OCI-LY7 (cell line): ENCODE results near the gene CTRB1. TPM values are rescaled to one million over a fixed set of nuclear protein-coding genes. Genes with fewer than 3 reads are reported as not detected.

Experiments
- BruUV-seq: library from RNA; stranded (reverse); fragments of 400-500 nt; replicated peaks from 2 replicates; lab custom pipeline; 2021; lab: Mats Ljungman, UMichigan
- CTCF ChIA-PET: fragments of 300-600 bp; sonication (Branson Sonifier 250); formaldehyde crosslinking; loops from one replicate; lab custom pipeline; 2022; ENCODE audit warnings: antibody characterized with exemption; ENCODE audit not compliant: unreplicated experiment; lab: Charles Lee
- POLR2A ChIA-PET: fragments of 300-600 bp; sonication (Branson Sonifier 250); formaldehyde crosslinking; loops from one replicate; lab custom pipeline; 2022; ENCODE audit warnings: antibody characterized with exemption; lab: Charles Lee
- DNase-seq: peaks from one replicate; pipeline ENCODE4 v3.0.0-alpha.2; 2015; ENCODE audit warnings: low spot score
- H2AFZ ChIP-seq: fragments of 200-600 bp; sonication (generic), shearing (Covaris generic); 2 replicates; pipeline ENCODE4 v1.6.1; 2014; ENCODE audit warnings: mild to moderate bottlenecking, antibody characterized with exemption, low read length, moderate library complexity
- H3K27ac ChIP-seq: fragments of 200-600 bp; sonication (generic); 2 replicates; pipeline ENCODE4 v1.5.1; 2014; ENCODE audit warnings: mixed run types, low read depth, mild to moderate bottlenecking, moderate library complexity, low read length, inconsistent platforms; ENCODE audit not compliant: poor library complexity, severe bottlenecking
- H3K36me3 ChIP-seq: fragments of 200-600 bp; sonication (generic); 2 replicates; pipeline ENCODE4 v1.6.1; 2014; ENCODE audit warnings: mild to moderate bottlenecking, antibody characterized with exemption, low read length, moderate library complexity, mixed read lengths; ENCODE audit not compliant: insufficient read depth
- H3K4me1 ChIP-seq: fragments of 200-600 bp; sonication (generic); 2 replicates; pipeline ENCODE4 v1.5.1; 2014; ENCODE audit warnings: mild to moderate bottlenecking, low read length; ENCODE audit not compliant: insufficient read depth, poor library complexity, severe bottlenecking
- H3K4me2 ChIP-seq: fragments of 200-600 bp; sonication (generic); 2 replicates; pipeline ENCODE4 v1.6.1; 2014; ENCODE audit warnings: mild to moderate bottlenecking, low read length
- H3K4me3 ChIP-seq: fragments of 200-600 bp; sonication (generic); 2 replicates; pipeline ENCODE4 v1.5.1; 2014; ENCODE audit warnings: mild to moderate bottlenecking, low read depth, low read length; ENCODE audit not compliant: poor library complexity, severe bottlenecking
- H3K79me2 ChIP-seq: fragments of 200-600 bp; sonication (generic); 2 replicates; pipeline ENCODE4 v1.6.1; 2016; ENCODE audit warnings: low read depth, mild to moderate bottlenecking, low read length, moderate library complexity, mixed read lengths; ENCODE audit not compliant: insufficient read depth
- H3K9me2 ChIP-seq: fragments of 200-600 bp; sonication (generic); 2 replicates; pipeline ENCODE4 v1.6.1; 2016; ENCODE audit warnings: mild to moderate bottlenecking, low read length, mixed read lengths; ENCODE audit not compliant: insufficient read depth
- H3K9me3 ChIP-seq: fragments of 200-600 bp; sonication (generic); 2 replicates; pipeline ENCODE4 v1.6.1; 2014; ENCODE audit warnings: mild to moderate bottlenecking, mixed run types, low read length, mixed read lengths
- H4K20me1 ChIP-seq: fragments of 200-600 bp; sonication (generic); 2 replicates; pipeline ENCODE4 v1.6.1; 2014; ENCODE audit warnings: mild to moderate bottlenecking, antibody characterized with exemption, low read length, moderate library complexity, mixed read lengths; ENCODE audit not compliant: insufficient read depth
- EZH2phosphoT487 ChIP-seq: fragments of 200-600 bp; sonication (generic); IDR thresholded peaks from 2 replicates; pipeline ENCODE4 v1.6.1; 2018; ENCODE audit warnings: low read depth, borderline replicate concordance, mild to moderate bottlenecking, mixed run types, antibody characterized with exemption, low read length, moderate library complexity, mixed read lengths
- intact Hi-C: fragments of 100-400 bp; cut with micrococcal nuclease; formaldehyde crosslinking; loops from one replicate; pipeline ENCODE4 v1.10.0; 2022; ENCODE audit not compliant: unreplicated experiment
- total RNA-seq, 2 experiments: library from RNA; depleted of rRNA in 1 of 2; stranded (reverse); fragments of >200 nt in 1 of 2; shearing (Covaris generic) in 1 of 2; gene quantifications; 2 replicates each; pipeline ENCODE4 v1.2.3, GENCODE V29; 2014 to 2022
- TF ChIP-seq, protein P1 (sequence below): fragments of 200-600 bp; sonication (generic); conservative IDR thresholded peaks from 2 replicates; pipeline ENCODE4 v1.5.1; 2014; ENCODE audit warnings: mild to moderate bottlenecking, antibody characterized with exemption, low read length, moderate library complexity, mixed read lengths

Gene CTRB1
- total RNA-seq, 2 experiments from 2014 or later: not detected

DNA sequence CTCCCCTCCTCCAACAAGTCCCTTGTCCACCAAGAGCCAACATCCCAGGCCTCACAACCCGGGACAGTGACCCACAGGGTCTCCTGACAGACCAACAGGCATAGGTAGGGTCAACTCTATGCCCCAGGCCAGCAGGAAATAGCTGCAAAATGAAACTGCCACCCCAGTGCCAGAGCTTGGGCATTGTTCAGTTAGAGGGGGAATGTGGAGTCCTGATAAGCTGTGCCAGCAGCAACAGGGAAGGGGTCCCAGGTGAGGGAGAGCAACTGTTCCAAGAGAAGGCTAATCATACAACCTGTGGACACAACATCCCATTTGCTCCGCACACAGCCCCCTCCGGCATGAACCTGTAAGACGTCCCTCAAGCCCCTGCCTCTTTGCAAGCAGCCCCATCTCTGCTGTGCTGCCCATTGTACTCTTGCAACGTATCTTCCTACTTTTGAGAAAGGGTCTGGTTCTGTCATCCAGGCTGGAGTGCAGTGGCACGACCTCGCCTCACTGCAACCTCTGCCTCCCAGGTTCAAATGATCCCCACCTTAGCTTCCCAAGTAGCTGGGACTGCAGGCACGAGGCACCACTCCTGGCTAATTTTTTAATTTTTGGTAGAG, 29.0 kb upstream of the CTRB1 start:
- Histone ChIP-seq H4K20me1 (no peaks in the 10 kb centered on the region), H3K4me3 (no peak overlapping the region), H3K36me3 (no peaks in the 10 kb centered on the region), H3K4me1 (no peaks in the 10 kb centered on the region), H2AFZ (no peak overlapping the region), H3K27ac (no peak overlapping the region), H3K79me2 (no peaks in the 10 kb centered on the region), H3K9me2 (no peaks in the 10 kb centered on the region), H3K9me3 (no peaks in the 10 kb centered on the region), H3K4me2 (no peak overlapping the region)
- BruUV-seq: no TSS peak
- no peak for DNase-seq
- TF ChIP-seq, protein P1, sequence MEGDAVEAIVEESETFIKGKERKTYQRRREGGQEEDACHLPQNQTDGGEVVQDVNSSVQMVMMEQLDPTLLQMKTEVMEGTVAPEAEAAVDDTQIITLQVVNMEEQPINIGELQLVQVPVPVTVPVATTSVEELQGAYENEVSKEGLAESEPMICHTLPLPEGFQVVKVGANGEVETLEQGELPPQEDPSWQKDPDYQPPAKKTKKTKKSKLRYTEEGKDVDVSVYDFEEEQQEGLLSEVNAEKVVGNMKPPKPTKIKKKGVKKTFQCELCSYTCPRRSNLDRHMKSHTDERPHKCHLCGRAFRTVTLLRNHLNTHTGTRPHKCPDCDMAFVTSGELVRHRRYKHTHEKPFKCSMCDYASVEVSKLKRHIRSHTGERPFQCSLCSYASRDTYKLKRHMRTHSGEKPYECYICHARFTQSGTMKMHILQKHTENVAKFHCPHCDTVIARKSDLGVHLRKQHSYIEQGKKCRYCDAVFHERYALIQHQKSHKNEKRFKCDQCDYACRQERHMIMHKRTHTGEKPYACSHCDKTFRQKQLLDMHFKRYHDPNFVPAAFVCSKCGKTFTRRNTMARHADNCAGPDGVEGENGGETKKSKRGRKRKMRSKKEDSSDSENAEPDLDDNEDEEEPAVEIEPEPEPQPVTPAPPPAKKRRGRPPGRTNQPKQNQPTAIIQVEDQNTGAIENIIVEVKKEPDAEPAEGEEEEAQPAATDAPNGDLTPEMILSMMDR: no peak
- TF ChIP-seq EZH2phosphoT487: no peak
- intact Hi-C loops: no loop called here
- POLR2A ChIA-PET: no interaction called here
- CTCF ChIA-PET: no interaction called here

GRCh38 chr16:75192606-75193264, 26.1 kb upstream of the CTRB1 start:
- BruUV-seq: no TSS peak
- ChIA-PET POLR2A (no interaction called here), CTCF (no interaction called here)
- no peak for TF ChIP-seq EZH2phosphoT487
- TF ChIP-seq, protein P1: no peak
- intact Hi-C loops: no loop called here
- no peak overlapping the region for H3K27ac ChIP-seq
- no peaks in the 10 kb centered on the region for H3K9me3 ChIP-seq
- no peaks in the 10 kb centered on the region for H3K36me3 ChIP-seq
- no peaks in the 10 kb centered on the region for H4K20me1 ChIP-seq
- H3K4me3 ChIP-seq: no peak overlapping the region
- H3K4me2 ChIP-seq: no peak overlapping the region
- H3K9me2 ChIP-seq: no peaks in the 10 kb centered on the region
- H3K4me1 ChIP-seq: no peaks in the 10 kb centered on the region
- no peak for DNase-seq
- no peaks in the 10 kb centered on the region for H3K79me2 ChIP-seq
- no peak overlapping the region for H2AFZ ChIP-seq

- Histone ChIP-seq H4K20me1 (no peaks in the 10 kb centered on the region), H3K9me3 (no peaks in the 10 kb centered on the region), H3K4me2 (no peak overlapping the region), H2AFZ (no peak overlapping the region), H3K36me3 (no peaks in the 10 kb centered on the region), H3K9me2 (no peaks in the 10 kb centered on the region), H3K4me1 (no peaks in the 10 kb centered on the region), H3K79me2 (no peaks in the 10 kb centered on the region), H3K4me3 (no peak overlapping the region), H3K27ac (no peak overlapping the region)
- BruUV-seq: no TSS peak
- intact Hi-C loops: no loop called here
- no peak for DNase-seq
- ChIA-PET CTCF (no interaction called here), POLR2A (interaction anchor here (0.6 kb wide), 1 partner anchor 9 kb away, joined by 4 read pairs; no protein-coding TSS in a partner anchor)
- TF ChIP-seq EZH2phosphoT487: no peak
- TF ChIP-seq, protein P1: no peak
These were observed 25.5 kb upstream of the CTRB1 start for GRCh38 chr16:75193265-75193650.
